Measurements from ENCODE around the gene ETS1.

Gene ETS1

GRCh38 chr11:128515826-128516778, 71.3 kb downstream of the ETS1 start:
- TF ChIP-seq CTCF (IDR thresholded peaks at IDR 0.05; ENCODE audit: low read depth, low read length) (no peak), EZH2phosphoT487 (IDR thresholded peaks at IDR 0.05; ENCODE audit: low read depth) (no peak)
- no peaks in the 10 kb centered on the region for H3K27me3 ChIP-seq (ENCODE audit: low read depth, low read length)
- H4K20me1 ChIP-seq (ENCODE audit: insufficient read depth, low read length) = peaks cover 90% of the 10 kb centered on the region
- H3K4me2 ChIP-seq (ENCODE audit: low read length) = 0 out of 2 replicates have a peak overlapping the region, but pooled peaks have one; percentile 96
- H3K36me3 ChIP-seq (replicated peaks; ENCODE audit: low read depth, low read length) = peaks cover 60% of the 10 kb centered on the region
- no peak overlapping the region for H3K4me3 ChIP-seq (ENCODE audit: low read length)
- no peak overlapping the region for H2AFZ ChIP-seq (ENCODE audit: low read depth, low read length)
- peaks cover 49% of the 10 kb centered on the region for H3K4me1 ChIP-seq (ENCODE audit: low read length)
- no peak overlapping the region for H3K9ac ChIP-seq (ENCODE audit: low read length)
- H3K79me2 ChIP-seq (ENCODE audit: low read length) = peaks cover 100% of the 10 kb centered on the region
- H3K27ac ChIP-seq (ENCODE audit: low read length) = no peak overlapping the region
- H3K9me3 ChIP-seq (ENCODE audit: insufficient read depth, low read length) = no peaks in the 10 kb centered on the region

- Histone ChIP-seq H3K79me2 (ENCODE audit: low read length) (peaks cover 100% of the 10 kb centered on the region), H3K9ac (ENCODE audit: low read length) (no peak overlapping the region)
Observed at GRCh38 chr11:128515086-128515485, 72.3 kb downstream of the ETS1 start.

GRCh38 chr11:128513915-128514681, 73.3 kb downstream of the ETS1 start:
- Histone ChIP-seq H3K27me3 (ENCODE audit: low read depth, low read length) (no peaks in the 10 kb centered on the region), H3K36me3 (replicated peaks; ENCODE audit: low read depth, low read length) (peaks cover 54% of the 10 kb centered on the region), H3K4me2 (ENCODE audit: low read length) (no peak overlapping the region), H3K4me3 (ENCODE audit: low read length) (no peak overlapping the region), H3K9me3 (ENCODE audit: insufficient read depth, low read length) (no peaks in the 10 kb centered on the region), H3K4me1 (ENCODE audit: low read length) (peaks cover 34% of the 10 kb centered on the region), H2AFZ (ENCODE audit: low read depth, low read length) (no peak overlapping the region), H3K27ac (ENCODE audit: low read length) (no peak overlapping the region), H4K20me1 (ENCODE audit: insufficient read depth, low read length) (peaks cover 94% of the 10 kb centered on the region), H3K79me2 (ENCODE audit: low read length) (peaks cover 100% of the 10 kb centered on the region), H3K9ac (ENCODE audit: low read length) (no peak overlapping the region)
- no peak for TF ChIP-seq EZH2phosphoT487 (IDR thresholded peaks at IDR 0.05; ENCODE audit: low read depth)
- no peak for TF ChIP-seq CTCF (IDR thresholded peaks at IDR 0.05; ENCODE audit: low read depth, low read length)

More at GRCh38 chr11:128515086-128515485, 72.3 kb downstream of the ETS1 start:
- no peak overlapping the region for H2AFZ ChIP-seq (ENCODE audit: low read depth, low read length)
- TF ChIP-seq CTCF (IDR thresholded peaks at IDR 0.05; ENCODE audit: low read depth, low read length) = no peak
- TF ChIP-seq EZH2phosphoT487 (IDR thresholded peaks at IDR 0.05; ENCODE audit: low read depth) = no peak
- H3K36me3 ChIP-seq (replicated peaks; ENCODE audit: low read depth, low read length) = peaks cover 55% of the 10 kb centered on the region
- H4K20me1 ChIP-seq (ENCODE audit: insufficient read depth, low read length) = peaks cover 94% of the 10 kb centered on the region
- H3K4me1 ChIP-seq (ENCODE audit: low read length) = peaks cover 44% of the 10 kb centered on the region
- no peaks in the 10 kb centered on the region for H3K9me3 ChIP-seq (ENCODE audit: insufficient read depth, low read length)
- H3K27ac ChIP-seq (ENCODE audit: low read length) = no peak overlapping the region
- no peak overlapping the region for H3K4me3 ChIP-seq (ENCODE audit: low read length)
- no peaks in the 10 kb centered on the region for H3K27me3 ChIP-seq (ENCODE audit: low read depth, low read length)
- H3K4me2 ChIP-seq (ENCODE audit: low read length) = no peak overlapping the region

- Histone ChIP-seq H3K36me3 (replicated peaks; ENCODE audit: low read depth, low read length) (peaks cover 45% of the 10 kb centered on the region), H3K27me3 (ENCODE audit: low read depth, low read length) (no peaks in the 10 kb centered on the region), H2AFZ (ENCODE audit: low read depth, low read length) (no peak overlapping the region), H3K9ac (ENCODE audit: low read length) (no peak overlapping the region), H3K4me3 (ENCODE audit: low read length) (no peak overlapping the region), H3K4me2 (ENCODE audit: low read length) (no peak overlapping the region), H3K27ac (ENCODE audit: low read length) (no peak overlapping the region), H3K9me3 (ENCODE audit: insufficient read depth, low read length) (no peaks in the 10 kb centered on the region), H4K20me1 (ENCODE audit: insufficient read depth, low read length) (peaks cover 94% of the 10 kb centered on the region), H3K4me1 (ENCODE audit: low read length) (peaks cover 19% of the 10 kb centered on the region), H3K79me2 (ENCODE audit: low read length) (peaks cover 100% of the 10 kb centered on the region)
- no peak for TF ChIP-seq EZH2phosphoT487 (IDR thresholded peaks at IDR 0.05; ENCODE audit: low read depth)
- no peak for TF ChIP-seq CTCF (IDR thresholded peaks at IDR 0.05; ENCODE audit: low read depth, low read length)
Observed at GRCh38 chr11:128512474-128512996, 74.8 kb downstream of the ETS1 start.
